GM21528 (cell line): ENCODE measurements around the gene CIAO3.
A peak's percentile ranks its signal among the peaks of the same experiment; 100 is the strongest.
"Not testable (repeated sequence)": the region's sequence is repeated elsewhere in the genome, so short reads cannot be mapped to it uniquely, and the experiment has no call there.

ENCODE experiments used
- ATAC-seq: cut with Tn5 transposase; IDR thresholded peaks from one replicate; pipeline ENCODE4 v1.9.1; 2021; ENCODE audit warnings: mild to moderate bottlenecking, moderate library complexity; ENCODE audit not compliant: unreplicated experiment, low FRiP score

The CIAO3 gene

GRCh38 chr16:761625-762513, 21.1 kb upstream of the CIAO3 start:
- no peak for ATAC-seq

DNA sequence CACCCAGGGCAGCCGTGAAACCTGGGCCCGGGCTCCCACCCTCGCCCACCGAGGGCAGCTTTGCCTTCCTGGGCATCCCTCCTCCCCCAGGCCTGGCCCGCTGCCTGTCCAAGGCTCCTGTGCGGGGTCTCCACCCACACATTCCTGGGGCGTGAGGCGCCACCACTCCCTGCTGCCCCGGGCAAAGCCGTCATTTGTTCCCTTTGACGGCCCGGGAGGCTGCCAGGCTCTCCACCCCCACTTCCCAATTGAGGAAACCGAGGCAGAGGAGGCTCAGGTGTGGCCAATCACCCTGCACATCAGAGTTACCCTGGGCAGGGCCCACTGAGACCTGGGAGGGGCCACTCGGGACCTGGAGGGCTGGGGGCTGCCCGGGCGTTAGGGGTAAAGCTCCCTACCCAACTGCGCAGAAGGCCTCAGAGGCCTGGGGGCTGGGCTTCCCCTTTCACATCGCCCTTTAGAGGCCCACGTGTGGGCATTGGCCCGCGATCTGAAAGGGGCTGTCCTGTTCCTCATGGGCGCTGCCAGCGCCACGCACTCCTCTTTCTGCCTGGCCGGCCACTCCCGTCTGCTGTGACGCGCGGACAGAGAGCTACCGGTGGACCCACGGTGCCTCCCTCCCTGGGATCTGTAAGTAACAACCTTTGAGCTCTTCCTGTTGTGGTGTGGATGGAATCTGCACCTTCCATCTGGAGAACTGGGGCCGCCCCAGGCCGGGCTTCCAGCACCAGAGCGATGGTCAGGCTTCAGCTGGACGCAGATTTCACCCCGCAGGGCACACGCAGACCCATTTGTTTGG, 19.9 kb upstream of the CIAO3 start, which contains the start of gene MSLN:
Gene MSLN, plus strand, starts transcription at position 190 of the 799 bp plus-strand sequence. CDS start 1,947 bp downstream, outside the sequence.
- no peak for ATAC-seq

GRCh38 chr16:760065-760464, 19.3 kb upstream of the CIAO3 start:
- ATAC-seq, result no peak

- ATAC-seq, result no peak
These were observed 18.5 kb upstream of the CIAO3 start for GRCh38 chr16:759110-759910.

- no peak for ATAC-seq
These were observed 15.6 kb upstream of the CIAO3 start for GRCh38 chr16:756428-756827.

GRCh38 chr16:754656-755055, 13.9 kb upstream of the CIAO3 start:
- ATAC-seq, result no peak

- not testable (repeated sequence) for ATAC-seq
These were observed 13.4 kb upstream of the CIAO3 start for GRCh38 chr16:754121-754607.

DNA sequence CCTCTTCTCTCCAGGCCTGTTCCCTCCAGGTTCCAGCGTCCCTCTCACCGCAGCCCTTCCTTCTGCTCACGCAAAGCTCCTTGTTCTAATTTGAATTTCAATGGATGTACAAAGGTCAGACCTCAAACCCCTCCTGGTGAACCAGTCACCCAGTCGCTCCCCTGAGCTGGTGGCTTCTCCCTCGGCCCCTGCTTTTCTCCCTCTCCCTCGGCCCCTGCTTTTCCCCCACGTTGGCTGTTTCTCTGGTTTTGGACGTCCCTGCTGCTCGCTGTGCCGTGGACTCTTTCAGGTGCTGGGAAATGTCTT, 11.2 kb upstream of the CIAO3 start:
- no peak for ATAC-seq

DNA sequence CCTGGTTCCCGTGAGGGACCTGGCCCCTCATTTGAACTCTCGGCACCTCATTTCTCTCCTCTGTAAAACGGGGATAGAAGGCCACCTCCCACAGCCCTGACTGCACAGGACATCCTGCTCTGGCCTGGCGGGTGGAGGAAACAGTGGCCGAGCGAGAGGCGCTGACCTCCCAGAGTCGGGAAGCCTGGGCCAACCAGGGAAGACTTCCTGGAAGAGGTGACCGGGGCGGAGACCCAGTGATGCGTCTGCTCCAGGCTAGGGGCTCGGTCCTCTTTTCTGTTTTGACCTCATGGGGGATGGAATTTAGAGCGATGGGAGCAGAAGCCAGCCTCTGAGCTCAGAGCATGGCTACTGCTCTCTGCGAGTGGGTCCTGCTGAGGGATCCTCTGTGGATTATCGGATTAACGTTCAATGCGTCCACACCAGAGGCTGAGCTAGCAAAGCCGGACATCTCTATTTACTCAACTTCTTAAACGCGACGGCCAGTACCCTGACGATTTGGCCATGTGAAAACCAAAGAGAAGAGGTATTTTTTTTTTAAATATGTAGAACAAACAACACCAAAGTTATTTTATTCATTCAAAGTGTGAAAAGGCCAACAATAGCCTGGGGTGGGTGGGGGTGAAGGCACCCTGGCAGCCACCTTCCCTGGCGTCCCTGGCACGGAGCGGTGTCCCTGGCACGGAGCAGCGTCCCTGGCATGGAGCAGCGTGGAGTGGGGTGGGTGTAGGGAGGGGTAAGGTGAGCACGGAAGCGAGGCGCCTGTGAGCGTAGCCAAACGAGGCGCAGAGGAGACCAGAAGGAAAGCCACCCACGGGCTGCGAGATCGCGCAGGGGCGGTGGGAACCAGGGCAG, 10.6 kb upstream of the CIAO3 start:
- no peak for ATAC-seq

GRCh38 chr16:750485-750884, 9.7 kb upstream of the CIAO3 start:
- no peak for ATAC-seq

DNA sequence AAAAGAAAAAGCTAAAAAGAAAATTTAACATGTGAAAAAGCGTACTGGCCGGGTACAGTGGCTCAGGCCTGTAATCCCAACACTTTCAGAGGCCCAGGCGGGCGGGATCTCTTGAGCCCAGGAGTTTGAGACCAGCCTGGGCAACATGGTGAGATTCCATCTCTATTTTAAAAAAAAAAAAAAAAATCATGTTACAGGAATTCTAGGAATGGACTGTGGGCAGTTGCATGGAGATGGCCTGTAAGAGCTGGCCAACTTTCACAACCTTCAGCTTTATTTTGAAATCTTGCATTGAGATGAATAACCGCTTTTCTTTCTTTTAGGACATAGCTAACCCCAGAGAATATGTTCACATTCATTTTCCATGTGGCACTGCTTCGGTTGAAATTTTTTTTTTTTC, 8.2 kb upstream of the CIAO3 start:
- ATAC-seq, result no peak

GRCh38 chr16:747978-748746, 7.4 kb upstream of the CIAO3 start:
- ATAC-seq, result no peak

DNA sequence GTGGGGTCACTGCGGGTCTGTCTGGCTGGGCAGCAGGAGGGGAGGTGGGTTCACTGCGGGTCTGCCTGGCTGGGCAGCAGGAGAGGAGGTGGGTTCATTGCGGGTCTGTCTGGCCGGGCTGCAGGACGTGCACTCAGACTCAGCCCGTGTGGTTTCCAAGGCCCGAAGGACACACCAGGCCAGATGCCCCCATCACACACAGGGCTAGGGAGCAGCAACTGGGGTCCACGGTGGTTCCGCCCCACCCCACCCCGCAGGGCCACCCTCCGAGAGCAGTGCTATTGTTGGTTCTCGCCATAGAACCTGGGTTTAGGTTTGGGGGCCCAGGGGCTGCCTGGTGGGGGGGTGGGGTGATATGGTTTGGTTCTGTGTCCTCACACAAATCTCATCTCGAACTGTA, 5.8 kb upstream of the CIAO3 start:
- ATAC-seq, result no peak

- ATAC-seq, result no peak
These were observed 4.9 kb upstream of the CIAO3 start for GRCh38 chr16:745739-746138.

DNA sequence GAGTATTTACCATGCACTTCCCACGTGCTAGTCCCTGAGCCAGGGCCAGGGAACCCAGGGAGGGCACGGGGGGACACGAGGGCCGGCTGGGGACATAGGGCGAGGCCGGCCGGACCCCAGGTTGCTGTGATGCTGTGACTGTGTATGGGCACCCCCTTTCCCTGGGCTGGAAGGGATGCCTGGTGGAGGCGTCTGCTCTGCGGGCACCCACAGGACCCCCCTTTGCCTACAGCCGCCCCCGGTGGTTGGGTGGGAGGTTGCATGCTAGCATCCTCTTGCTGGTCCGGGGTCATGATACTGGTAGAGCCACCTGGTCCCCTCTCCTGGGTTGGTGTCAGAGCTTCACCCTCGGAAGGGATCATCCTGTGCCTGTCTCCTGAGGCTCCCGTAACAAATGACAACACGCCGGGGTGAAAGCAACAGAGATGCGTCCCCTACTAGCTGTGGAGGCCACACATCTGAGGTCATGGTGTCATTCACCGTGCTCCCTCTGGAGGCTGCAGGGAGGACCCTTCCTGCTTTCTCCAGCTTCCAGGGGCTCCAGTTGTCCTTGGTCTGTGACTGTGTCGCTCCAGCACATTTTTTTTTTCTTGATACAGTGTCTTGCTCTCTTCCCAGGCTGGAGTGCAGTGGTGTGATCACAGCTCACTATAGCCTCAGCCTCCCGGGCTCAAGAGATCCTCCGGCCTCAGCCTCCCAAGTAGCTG, 3.1 kb upstream of the CIAO3 start:
- ATAC-seq, result no peak

GRCh38 chr16:742894-743293, 2.1 kb upstream of the CIAO3 start:
- ATAC-seq, result not testable (repeated sequence)

DNA sequence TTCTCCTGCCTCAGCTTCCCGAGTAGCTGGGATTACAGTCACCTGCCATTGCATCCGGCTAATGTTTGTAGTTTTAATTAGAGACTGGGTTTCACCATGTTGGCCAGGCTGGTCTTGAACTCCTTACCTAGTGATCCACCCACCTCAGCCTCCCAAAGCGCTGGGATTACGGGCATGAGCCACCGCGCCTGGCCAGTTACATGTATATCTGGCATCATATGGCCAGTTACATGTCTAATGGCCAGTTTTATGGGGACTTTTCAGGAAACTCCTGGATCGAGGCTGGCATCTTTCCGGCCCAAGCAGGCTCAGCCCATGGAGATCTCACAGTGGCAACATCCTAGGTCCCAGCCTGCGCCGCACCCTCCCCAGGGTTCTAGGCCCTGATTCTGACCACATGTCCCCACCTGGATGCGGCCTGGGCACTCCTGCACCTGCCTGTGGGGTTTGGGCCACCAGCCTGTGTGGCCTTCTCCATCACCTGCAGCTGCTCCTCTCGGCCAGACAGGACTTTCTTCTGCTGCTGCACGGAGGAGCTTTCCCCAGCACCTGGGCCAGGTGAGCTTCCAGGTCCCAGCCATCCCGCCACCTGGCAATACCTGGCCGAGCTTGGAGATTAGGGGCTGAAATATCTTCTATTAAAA, 1.3 kb upstream of the CIAO3 start:
- no peak for ATAC-seq

DNA sequence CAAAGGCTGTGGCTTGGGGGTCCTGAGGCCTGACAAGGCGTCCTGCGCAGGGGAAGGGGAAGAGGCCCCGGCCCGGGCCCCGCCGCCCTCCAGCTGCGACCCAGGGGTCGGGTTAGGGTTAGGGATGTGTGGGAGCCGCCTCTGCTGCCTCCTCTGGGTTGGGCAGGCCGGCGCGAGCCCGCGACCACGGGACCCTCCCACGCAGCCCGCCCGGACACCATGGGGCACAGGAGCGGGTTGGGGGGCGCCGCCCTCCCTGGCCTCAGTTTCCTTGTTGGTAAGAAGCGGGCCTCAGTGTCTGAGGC, 386 bp downstream of the CIAO3 start:
- ATAC-seq, result peak; percentile 13
